ENCODE data around the gene LACRT.
A peak's percentile ranks its signal among the peaks of the same experiment; 100 is the strongest.

Gene LACRT

GRCh38 chr12:54631988-54632728 lies 2.5 kb downstream of the LACRT start:
- DNase-seq (ENCODE audit: low read depth) = no peak

DNA sequence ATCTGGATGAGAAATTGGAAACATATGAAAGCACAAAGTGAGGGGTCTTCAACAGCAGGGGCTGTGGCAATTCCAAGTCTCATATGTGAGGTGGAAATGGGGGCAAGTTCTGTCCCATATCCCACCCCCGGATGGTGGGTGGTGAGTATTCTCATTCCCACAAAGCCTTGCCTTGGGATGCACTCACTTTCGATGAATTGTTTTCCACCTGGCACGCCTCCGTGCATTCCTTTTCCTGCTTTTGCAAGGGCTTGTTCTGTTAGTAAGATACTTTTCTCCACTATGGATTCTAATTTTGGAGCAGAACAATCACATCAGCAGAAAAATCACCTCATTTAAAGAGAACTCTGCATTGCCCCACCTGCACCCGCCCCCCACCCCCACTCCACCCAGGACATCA lies 3.1 kb downstream of the LACRT start:
- no peak for DNase-seq (ENCODE audit: low read depth)

GRCh38 chr12:54629925-54630324 lies 4.8 kb downstream of the LACRT start:
- DNase-seq (ENCODE audit: low read depth) = no peak

DNA sequence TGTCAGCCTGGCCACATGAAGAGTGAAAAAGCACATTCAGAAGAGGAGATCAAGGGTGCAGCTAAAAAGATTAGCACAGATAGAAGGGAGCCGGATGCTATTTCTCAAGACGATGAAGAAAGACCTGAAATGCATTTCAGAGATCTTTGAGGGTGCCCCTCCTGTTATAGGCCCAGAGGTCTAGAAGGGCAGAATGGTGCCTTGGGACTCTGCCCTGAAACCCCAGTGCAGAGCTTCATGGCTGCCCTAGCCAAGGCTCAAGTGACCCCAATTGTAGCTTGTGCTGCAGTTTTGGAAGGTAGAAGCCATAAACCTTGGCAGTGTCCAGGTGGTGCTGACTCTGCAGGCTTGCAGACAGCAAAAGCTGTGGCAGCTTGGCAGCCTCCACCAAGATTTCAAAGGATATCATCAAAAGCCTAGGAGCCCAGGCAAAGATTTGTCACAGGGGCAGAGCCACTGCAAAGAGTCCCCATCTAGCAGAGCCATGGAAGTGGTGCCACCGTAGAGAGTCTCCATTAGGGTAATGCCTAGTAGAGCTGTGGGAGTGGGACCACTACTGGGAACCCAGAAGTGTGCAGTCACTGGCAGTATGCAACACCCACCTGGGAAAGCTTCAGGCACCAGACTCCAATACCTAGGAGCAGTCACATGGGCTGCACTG lies 6.4 kb downstream of the LACRT start:
- DNase-seq (ENCODE audit: low read depth) = no peak

DNA sequence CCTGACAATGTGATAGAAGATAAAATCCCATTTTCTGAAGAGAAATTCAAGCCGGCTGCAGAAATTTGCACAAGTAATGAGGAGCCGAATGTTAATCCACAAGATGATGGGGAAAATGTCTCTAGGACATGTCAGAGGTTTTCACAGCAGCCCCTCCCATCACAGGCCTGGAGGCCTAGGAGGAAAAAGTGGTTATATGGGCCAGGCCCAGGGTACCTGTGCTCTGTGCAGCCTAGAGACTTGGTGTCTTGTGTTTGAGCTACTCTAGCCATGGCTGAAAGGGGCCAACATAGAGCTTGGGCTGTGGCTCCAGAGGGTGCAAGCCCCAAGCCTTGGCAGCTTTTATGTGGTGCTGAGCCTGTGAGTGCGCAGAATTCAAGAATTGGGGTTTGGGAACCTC lies 7.4 kb downstream of the LACRT start:
- no peak for DNase-seq (ENCODE audit: low read depth)

DNA sequence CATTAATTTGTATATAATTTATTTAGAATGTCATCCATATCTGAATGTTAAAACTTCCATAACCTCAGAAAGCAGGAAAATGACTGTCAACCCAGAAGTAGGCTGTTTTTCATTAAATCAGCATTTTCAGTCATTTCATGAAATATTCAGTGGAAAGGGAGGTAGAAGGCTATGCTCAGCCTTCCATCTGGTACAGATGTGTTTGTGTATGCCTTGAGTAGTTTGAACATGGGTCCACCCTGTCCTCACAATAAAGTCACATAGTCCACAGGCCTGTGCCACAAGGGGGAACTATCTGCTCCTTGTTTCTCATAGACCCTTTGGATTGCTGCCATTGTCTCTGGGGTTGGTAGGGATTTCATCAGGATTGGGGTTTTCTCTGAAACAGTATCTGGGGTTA lies 9.1 kb downstream of the LACRT start:
- DNase-seq (ENCODE audit: low read depth) = no peak

- no peak for DNase-seq (ENCODE audit: low read depth)
Observed at GRCh38 chr12:54624315-54625279, 10.1 kb downstream of the LACRT start.

GRCh38 chr12:54622463-54623183 lies 12.1 kb downstream of the LACRT start:
- DNase-seq (ENCODE audit: low read depth) = no peak

DNA sequence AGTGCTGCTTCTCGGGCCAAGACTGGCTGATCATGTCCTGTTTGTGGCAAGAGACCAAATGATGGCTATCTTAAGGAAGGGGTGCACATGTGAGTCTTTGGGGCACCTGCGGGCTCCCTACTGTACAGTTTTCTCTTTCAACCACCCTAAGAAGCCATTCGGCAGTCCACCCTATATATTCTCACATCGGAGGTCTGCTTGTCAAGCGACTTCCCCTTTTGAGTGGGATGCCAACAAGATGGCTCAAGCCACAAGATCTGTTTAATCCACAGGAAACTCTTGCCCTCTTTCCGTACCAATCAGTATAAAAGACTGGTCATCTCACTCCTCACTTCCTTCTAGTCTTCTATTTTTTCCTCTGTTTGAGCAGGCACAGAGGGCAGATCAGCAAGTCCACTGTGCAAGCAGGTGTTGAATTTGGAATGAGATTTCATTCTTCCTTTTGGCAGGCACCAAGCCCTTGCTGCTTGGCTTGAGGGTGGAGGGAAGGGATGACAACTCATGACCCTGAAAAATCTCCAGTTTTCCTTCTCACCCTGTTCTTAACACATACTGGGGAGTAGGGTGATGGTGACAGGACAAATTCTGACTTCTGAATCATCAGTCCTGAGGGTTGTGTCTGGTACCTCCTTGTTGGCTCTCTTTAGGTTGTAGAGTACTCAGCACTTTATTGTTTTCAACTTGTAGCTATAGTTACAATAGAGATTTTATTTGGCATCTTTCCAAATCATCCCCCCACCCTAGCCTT lies 17.6 kb downstream of the LACRT start:
- DNase-seq (ENCODE audit: low read depth) = no peak

DNA sequence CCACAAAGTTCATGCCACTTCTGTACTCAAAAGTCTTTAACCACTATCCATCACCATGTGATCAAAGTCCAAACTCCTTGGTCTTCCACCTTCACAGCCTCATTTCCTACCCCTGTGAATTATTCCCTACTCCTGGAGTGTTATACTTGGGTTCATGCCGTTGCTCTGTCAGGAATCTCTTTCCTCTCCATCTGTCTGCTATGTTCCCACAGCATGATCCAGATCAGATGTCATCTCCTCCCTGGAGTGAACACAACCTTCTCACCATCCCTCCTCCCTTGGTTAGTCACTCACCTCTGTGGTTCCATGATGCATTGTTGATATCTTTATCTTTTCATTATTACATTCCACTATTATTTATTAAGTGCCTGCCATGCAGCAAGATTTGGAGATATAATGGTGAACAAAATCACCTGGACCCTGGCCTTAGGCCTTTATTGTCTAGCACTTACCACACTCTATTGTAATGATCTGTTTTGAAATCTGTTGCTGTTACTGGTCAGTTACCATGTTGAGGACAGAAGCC lies 22.4 kb downstream of the LACRT start:
- DNase-seq (ENCODE audit: low read depth) = no peak

- no peak for DNase-seq (ENCODE audit: low read depth)
Observed at GRCh38 chr12:54611715-54612149, 23.0 kb downstream of the LACRT start.

- DNase-seq (ENCODE audit: low read depth) = no peak
Observed at GRCh38 chr12:54608769-54609168, 25.9 kb downstream of the LACRT start.

GRCh38 chr12:54608156-54608555 lies 26.5 kb downstream of the LACRT start:
- DNase-seq (ENCODE audit: low read depth) = no peak

- no peak for DNase-seq (ENCODE audit: low read depth)
Observed at GRCh38 chr12:54606556-54606955, 28.1 kb downstream of the LACRT start.

GRCh38 chr12:54605138-54605970 lies 29.3 kb downstream of the LACRT start:
- DNase-seq (ENCODE audit: low read depth) = no peak

DNA sequence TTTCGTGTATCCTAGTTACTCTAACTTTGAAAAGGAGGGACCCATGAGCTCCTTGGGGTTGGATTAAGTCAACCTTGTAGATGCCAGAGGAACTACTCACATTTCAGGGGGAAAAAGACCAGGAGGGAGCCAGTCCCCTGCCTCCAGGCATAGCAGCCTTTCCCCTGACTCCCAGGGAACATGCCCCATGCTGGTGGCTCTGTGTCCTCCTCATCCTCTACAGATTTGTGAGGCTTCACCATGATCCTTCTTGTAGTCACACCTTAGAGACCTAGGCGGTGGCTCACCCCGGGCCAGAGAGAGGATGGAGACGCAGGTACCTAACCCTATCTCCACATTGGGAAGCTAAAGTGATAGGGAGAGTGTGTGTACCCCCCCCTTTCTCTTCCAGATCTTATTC lies 30.3 kb downstream of the LACRT start:
- DNase-seq (ENCODE audit: low read depth) = no peak

DNA sequence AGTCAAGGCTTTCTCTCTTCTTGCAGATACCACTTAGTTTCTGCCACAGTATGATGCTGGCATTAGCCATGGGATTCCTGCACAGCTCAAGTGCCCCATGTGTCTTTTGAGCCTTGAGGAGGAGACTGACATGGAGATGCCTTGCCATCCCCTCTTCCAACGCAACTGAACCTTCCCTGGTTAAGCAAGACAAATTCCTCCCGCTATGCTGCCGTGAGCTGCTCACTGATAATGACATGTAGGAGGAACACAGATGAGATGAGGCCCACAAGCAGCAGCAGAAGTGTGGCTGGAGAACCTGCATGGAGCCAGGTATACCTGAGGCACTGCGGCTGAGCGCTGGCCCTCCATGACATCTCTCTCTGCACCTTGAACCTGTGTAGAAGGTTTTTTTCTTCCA lies 30.8 kb downstream of the LACRT start:
- no peak for DNase-seq (ENCODE audit: low read depth)

DNA sequence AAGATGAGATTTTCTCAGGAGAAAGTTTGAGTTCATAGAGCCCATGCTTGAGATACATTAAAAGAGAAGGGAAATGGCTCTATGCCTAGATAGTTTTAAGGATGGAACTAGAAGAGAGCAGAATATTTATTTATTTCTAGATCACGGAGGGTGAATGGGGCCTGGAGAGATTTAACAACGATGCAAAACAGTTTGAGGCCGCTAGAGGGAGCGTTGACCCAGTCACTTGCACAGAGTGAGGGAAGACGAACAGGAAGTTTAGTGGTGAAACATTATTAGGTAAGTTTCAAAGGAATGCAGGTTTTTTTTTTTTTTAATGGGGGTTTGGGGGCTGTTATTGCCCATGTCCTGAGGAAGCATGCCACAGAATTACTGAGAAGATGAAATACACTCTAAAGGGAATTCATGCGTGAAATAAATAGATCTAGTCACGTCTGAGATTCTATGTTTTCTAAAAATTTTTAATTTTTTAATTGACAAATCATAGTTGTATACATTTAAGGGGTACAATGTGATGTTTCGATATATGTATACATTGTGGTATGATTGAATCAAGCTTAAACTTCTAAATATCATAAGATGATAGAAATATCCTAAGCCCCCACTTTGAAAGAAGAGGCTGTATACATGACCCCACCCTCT lies 31.4 kb downstream of the LACRT start:
- peak; percentile 41 for DNase-seq (ENCODE audit: low read depth)

DNA sequence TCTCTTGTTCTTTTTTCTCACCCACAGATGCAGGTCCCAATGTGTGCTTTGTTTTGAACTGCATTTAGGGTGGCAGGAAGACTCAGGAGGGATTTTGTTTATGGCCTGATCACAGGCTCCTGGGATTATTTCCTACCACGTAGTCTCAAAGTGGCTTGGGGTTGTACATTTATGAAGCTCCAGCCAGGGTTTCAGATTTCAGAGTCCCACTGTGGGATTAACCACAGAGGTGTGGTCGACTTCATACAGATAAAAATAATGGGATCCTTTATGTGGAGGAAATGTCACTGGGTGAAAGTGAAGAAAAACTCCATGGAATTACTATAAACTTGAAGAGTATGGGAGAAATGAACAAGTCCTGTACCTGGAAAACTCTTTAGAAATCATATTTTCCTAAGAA lies 32.0 kb downstream of the LACRT start:
- DNase-seq (ENCODE audit: low read depth) = no peak

GRCh38 chr12:54601841-54602240 lies 32.9 kb downstream of the LACRT start:
- DNase-seq (ENCODE audit: low read depth) = no peak

Data from activated T-cell treated with anti-CD3 and anti-CD28 coated beads for 24 hours (primary cell).